HG03097 (cell line): ENCODE results near the gene CNN2.
A peak's percentile ranks its signal among the peaks of the same experiment; 100 is the strongest.

ENCODE experiments used
- ATAC-seq: cut with Tn5 transposase; IDR thresholded peaks from one replicate; pipeline ENCODE4 v1.9.1; 2021; ENCODE audit not compliant: unreplicated experiment, low FRiP score

Gene CNN2

GRCh38 chr19:1025960-1026782, at the start of gene CNN2:
Gene CNN2, plus strand, starts transcription at chr19:1026608. Its CDS starts 54 bp downstream, at chr19:1026662.
- peak; percentile 34 for ATAC-seq

DNA sequence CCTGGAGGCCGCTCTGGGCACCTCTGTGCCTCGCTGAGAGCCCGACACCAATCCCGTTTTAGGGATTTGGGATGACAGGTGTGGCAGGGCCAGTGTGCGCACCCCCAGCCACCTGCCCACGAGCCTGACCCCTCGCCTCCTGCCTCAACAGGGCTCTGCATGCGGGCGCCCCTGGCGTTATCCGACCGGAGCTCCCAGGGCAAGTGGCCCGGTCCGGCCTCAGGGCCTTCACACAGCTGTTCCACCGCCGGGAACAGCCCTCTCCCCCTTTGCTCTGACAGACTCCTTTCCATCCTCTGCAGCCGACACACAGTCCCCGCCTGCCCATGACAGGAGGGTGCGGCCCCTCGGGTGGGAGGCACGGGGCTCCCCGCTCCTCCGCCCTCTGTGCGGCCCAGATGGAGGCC, 49.3 kb upstream of the CNN2 start:
- no peak for ATAC-seq

GRCh38 chr19:979318-979741, 47.1 kb upstream of the CNN2 start:
- no peak for ATAC-seq

GRCh38 chr19:980133-980998, 46.0 kb upstream of the CNN2 start:
- ATAC-seq = no peak

DNA sequence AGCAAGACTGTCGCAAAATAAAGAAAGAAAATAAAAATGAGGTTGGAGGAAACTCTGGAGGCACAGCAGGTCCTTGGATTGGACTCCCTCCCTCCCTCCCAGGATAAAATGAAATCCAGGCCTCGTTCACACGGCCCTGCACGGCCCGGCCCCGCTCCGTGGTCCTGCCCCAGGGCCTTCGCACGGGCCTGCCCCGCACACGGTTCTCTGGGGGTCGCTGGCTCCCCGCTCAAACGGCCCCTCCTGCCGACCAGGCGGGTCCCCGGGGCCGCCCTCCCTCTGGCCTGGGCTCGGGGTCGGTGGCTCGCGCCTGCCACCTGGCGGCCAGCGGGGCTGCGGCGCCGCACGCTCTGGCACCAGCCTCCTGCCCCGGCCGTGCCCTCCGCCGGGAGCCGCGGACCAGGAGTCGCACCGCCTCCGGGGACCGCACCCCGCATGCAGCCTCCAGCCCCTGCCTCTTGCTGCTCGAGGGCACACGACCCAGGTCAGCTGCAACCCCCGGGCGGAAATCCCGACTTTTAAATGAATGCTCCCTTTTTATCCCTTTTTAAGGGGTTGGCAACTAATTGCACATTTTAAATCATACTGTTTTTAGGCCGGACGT, 43.7 kb upstream of the CNN2 start:
- ATAC-seq = no peak

DNA sequence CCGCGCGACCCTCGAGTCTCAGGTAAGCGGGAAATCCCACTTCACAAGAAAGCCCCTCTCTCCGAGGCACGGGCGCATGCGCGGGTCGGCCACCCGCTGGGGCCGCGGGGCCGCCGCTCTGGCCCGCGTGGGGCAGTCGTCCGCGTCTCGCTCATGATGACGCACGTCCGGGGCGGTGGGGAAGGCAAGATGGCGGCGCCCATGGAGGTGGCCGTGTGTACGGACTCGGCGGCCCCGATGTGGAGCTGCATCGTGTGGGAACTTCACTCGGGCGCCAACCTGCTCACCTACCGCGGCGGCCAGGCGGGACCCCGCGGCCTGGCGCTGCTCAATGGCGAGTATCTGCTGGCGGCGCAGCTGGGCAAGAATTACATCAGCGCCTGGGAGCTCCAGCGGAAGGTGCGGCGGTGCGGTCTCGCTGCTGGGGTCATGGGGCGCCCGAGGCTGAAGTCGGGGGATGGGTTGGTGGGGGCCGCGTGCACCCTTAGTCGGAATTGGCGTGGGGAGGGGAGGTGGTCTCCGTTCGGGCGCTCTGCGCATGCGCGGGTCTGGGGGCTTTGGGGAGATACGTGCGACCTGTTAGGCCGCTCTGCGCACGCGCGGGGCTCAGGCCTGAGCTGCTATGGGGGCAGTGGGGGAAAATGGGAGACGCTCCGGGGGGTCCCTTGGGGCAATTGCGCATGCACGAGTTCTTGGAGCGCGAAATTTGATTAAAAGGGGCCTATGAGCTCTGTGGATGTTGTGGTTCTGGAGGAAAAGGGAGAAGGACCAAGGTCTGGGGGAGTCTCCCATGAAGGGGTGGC, 42.0 kb upstream of the CNN2 start, which contains the start of gene WDR18:
TSS of gene WDR18 (plus strand) at position 181 of the 803 bp plus-strand sequence. CDS start at position 190, 9 bp downstream.
- no peak for ATAC-seq

DNA sequence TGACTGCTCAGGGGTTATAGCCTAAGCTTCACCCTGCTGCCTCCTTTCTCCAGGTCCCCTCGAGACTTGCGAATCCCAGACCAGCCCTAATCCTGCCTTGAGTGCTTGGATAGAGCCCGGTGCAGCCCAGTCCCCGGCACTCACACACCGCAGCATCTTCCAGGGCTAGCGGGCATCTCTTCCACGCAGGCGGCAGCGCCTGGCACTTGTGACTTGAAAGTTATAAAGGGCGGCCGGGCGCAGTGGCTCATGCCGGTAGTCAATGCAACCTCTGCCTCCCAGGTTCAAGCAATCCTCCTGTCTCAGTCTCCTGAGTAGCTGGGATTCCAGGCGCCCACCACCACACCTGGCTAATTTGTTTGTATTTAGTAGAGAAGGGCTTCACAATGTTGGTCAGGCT, 40.3 kb upstream of the CNN2 start:
- ATAC-seq = no peak

GRCh38 chr19:988081-988480, 38.3 kb upstream of the CNN2 start:
- no peak for ATAC-seq

GRCh38 chr19:988510-988909, 37.9 kb upstream of the CNN2 start:
- no peak for ATAC-seq

DNA sequence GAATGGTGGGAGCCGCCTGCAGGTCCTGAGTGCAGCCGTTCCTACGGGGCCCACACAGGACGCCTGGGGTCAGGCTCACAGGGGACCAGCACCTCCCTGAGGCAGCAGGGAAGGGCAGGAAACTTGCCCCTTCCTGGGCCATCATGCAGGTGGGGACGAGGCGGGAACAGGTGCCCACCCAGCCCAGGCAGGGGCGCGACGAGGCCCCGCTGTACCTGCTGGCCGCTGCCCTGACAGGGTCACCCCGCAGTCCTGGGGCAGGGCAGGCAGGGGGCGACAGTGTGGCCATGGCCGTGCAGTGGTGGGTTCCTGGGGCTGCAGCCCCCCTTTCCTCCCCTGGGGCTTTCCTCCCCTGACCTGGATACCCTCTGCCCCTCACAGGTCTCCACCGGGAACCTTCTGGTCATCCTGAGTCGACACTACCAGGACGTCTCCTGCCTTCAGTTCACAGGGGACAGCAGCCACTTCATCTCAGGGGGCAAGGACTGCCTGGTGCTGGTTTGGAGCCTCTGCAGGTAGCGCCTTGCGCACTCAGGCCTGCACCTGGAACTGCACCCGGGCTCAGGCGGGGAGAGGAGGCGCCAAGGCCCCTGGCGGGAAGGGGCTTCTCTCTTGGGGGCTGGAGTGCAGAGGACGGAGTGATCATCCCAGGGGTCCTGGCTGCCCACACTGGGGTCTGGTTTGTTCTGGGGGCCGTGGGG, 36.9 kb upstream of the CNN2 start:
- no peak for ATAC-seq

GRCh38 chr19:990119-990571, 36.3 kb upstream of the CNN2 start:
- no peak for ATAC-seq

DNA sequence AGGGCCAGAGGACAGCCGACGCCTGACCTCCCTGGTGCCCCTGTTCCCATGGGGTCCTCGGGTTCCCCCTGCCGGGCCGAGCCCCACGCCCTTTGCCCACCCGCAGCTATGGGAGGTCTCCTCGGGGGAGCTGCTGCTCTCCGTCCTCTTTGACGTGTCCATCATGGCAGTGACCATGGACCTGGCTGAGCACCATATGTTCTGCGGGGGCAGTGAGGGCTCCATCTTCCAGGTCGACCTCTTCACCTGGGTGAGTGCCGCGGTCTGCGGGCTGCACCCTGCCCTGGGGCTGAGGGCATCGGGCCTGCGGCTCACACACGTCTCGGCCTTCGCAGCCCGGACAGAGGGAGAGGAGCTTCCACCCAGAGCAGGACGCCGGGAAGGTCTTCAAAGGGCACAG, 35.7 kb upstream of the CNN2 start:
- ATAC-seq = no peak

DNA sequence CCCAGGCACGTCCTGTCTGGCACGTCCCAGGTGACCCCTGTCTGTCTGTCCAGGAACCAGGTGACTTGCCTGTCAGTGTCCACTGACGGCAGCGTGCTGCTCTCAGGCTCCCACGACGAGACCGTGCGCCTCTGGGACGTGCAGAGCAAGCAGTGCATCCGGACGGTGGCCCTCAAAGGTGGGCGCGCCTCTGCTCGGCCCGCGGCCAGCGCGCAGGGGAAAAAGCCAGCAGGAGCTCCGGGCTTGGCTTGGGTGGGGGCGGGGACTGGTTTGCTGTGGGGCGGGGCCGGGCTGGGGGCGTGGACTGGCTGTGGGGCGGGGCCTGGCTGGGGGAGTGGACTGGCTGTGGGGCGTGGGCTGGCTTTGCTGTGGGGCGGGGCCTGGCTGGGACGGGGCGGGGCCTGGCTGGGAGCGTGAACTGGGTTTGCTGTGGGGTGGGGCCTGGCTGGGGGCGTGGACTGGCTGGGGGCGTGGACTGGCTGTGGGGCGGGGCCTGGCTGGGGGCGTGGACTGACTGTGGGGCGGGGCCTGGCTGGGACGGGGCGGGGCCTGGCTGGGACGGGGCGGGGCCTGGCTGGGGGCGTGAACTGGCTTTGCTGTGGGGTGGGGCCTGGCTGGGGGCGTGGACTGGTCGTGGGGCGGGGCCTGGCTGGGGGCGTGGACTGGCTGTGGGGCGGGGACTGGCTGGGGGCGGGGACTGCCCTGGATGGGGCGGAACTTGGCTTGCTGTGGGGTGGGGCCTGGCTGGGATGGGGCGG, 35.1 kb upstream of the CNN2 start:
- ATAC-seq = no peak

DNA sequence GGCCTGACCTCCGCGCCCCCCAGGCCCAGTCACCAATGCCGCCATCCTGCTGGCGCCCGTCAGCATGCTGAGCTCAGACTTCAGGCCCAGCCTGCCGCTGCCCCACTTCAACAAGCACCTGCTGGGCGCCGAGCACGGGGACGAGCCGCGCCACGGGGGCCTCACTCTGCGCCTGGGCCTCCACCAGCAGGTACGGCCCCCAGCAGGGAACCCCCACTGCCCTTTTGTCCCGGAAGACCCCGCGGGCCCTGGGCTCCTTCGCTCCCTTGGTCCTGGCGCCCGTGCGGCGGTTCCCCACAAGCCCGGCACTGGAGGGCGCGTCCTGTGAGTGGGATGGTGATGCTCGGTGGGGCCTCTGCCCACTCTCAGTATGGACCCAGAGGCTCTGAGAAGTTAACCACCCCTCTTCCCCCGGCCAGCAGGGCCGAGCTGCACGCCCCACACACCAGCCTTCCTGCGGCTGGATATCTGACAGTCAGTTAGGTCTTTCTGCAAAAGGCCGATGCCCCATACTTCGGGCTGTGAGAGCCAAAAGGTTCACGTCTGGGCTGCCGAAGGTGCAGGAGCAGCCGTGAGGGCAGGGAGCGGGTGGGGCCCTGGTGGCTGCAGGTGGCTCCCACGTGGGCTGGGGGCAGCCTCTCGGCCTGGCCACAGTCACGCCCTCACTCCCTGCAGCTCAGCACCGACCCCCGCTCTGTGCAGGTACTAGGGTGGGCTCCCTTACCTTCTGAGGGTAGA, 34.3 kb upstream of the CNN2 start:
- ATAC-seq = no peak

- ATAC-seq = no peak
Measured at GRCh38 chr19:992670-993055, 33.7 kb upstream of the CNN2 start.

- ATAC-seq = no peak
Measured at GRCh38 chr19:993361-993830, 33.0 kb upstream of the CNN2 start.

DNA sequence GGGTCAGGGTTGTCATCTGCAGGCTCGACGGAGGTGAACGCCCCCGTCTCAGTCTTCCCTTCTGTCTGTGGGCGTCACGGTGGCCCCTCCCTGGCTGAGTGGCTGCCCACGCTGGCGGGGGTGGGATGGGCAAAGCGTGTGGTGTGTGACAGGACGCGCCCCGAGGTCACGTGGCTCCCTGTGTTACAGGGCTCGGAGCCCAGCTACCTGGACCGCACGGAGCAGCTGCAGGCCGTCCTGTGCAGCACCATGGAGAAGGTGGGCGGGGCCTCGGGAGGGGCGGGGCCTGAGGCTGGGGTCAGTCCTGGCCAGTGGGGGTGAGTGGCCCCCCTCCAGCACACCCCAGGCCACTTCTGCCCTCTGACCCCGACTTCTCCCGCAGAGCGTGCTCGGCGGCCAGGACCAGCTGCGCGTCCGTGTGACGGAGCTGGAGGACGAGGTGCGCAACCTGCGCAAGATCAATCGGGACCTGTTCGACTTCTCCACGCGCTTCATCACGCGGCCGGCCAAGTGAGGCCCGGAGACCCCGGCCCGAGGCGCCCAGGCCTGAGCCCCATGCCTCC, 32.5 kb upstream of the CNN2 start:
- no peak for ATAC-seq

- no peak for ATAC-seq
Measured at GRCh38 chr19:994516-994915, 31.9 kb upstream of the CNN2 start.
